ENCODE measurements around the gene RNF227. TPM values are rescaled to one million over a fixed set of nuclear protein-coding genes. Genes with fewer than 3 reads are reported as not detected.

Gene RNF227
- total and polyA plus RNA-seq, 2 of the 13 experiments (the other 11 are each of a cell fraction or from before 2014, with no cell fraction given): 0.20 to 0.79 TPM

DNA sequence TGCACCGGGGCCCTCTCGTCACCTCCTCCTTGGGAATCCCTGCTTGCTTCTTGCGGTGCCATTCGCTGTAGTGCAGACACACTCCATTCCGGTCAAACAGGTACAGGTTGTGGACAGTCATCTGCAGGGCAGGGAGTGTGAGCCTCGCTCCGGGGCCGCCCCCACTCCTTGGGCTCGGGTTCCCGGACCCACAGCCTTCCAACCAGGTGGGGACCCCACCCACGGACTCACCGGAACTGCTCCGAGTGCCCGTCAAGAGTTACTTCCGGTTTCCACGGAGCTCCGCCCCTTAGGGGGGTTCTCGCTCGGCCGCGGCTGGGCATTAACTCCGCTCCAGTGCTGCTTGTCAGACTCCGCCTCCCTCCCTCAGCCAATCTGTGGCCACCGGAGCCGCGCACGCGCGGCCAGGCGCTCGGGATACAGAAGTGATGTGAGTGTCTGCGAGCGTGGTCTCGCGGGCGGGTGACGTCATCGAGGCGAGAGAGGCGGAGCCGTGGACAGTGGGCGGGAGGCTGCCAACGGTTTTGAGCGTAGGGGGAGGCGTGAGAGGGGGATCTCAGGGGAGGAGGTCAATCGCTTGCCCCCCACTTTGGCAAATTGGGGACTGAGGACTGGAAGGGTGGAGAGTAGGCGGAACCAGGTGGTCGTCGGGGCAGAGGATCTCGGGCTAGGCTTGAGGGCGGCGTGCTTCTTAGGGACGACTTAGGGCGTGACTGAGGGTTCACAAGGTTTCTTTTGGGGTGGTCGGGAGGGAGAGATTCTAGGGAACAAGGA, 15.8 kb upstream of the RNF227 start, which contains the start of the genes CNTROB and TRAPPC1 (continued):
- TF ChIP-seq, protein P1, sequence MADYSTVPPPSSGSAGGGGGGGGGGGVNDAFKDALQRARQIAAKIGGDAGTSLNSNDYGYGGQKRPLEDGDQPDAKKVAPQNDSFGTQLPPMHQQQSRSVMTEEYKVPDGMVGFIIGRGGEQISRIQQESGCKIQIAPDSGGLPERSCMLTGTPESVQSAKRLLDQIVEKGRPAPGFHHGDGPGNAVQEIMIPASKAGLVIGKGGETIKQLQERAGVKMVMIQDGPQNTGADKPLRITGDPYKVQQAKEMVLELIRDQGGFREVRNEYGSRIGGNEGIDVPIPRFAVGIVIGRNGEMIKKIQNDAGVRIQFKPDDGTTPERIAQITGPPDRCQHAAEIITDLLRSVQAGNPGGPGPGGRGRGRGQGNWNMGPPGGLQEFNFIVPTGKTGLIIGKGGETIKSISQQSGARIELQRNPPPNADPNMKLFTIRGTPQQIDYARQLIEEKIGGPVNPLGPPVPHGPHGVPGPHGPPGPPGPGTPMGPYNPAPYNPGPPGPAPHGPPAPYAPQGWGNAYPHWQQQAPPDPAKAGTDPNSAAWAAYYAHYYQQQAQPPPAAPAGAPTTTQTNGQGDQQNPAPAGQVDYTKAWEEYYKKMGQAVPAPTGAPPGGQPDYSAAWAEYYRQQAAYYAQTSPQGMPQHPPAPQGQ (CRISPR knock-in tag; IDR thresholded peaks at IDR 0.05; ENCODE audit: borderline replicate concordance): no peak
- TF ChIP-seq DR1 (CRISPR knock-in tag; IDR thresholded peaks at IDR 0.05) (0 out of 2 replicates have a peak, but pooled peaks have one; percentile 16), FOXK1 (CRISPR knock-in tag; IDR thresholded peaks at IDR 0.05; ENCODE audit: borderline replicate concordance, low read depth) (peak; percentile 60; the same call in 1 of the 2 replicates), SRSF1 (optimal IDR thresholded peaks at IDR 0.05; ENCODE audit: low read depth, low read length) (no peak), ZFAT (CRISPR knock-in tag; conservative IDR thresholded peaks at IDR 0.05) (no peak), POLR2A (IDR thresholded peaks at IDR 0.05; ENCODE audit: insufficient read depth in 1 of 2, low read depth in 2 of 2, low read length in 2 of 2) (peak; percentile 50 to 76), RNF2 (conservative IDR thresholded peaks at IDR 0.05; ENCODE audit: low read depth) (no peak), HNRNPLL (IDR thresholded peaks at IDR 0.05; ENCODE audit: low read depth, low read length, poor library complexity, severe bottlenecking) (peak; percentile 62), U2AF2 (IDR thresholded peaks at IDR 0.05; ENCODE audit: low read depth, low read length) (no peak), RFXAP (CRISPR knock-in tag; IDR thresholded peaks at IDR 0.05; ENCODE audit: borderline replicate concordance) (0 out of 2 replicates have a peak, but pooled peaks have one; percentile 43), ZNF350 (CRISPR knock-in tag; IDR thresholded peaks at IDR 0.05; ENCODE audit: borderline replicate concordance, low read depth) (peak; percentile 20; the same call in 1 of the 2 replicates), THYN1 (CRISPR knock-in tag; IDR thresholded peaks at IDR 0.05; ENCODE audit: borderline replicate concordance, low read depth) (no peak), NFKBIZ (CRISPR knock-in tag; IDR thresholded peaks at IDR 0.05) (no peak), CREM (IDR thresholded peaks at IDR 0.05) (peak; percentile 91), CREM (CRISPR knock-in tag; IDR thresholded peaks at IDR 0.05) (no peak)
- TF ChIP-seq, protein P2, sequence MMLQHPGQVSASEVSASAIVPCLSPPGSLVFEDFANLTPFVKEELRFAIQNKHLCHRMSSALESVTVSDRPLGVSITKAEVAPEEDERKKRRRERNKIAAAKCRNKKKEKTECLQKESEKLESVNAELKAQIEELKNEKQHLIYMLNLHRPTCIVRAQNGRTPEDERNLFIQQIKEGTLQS (CRISPR knock-in tag; IDR thresholded peaks at IDR 0.05): peak; percentile 68
- TF ChIP-seq, protein P3, sequence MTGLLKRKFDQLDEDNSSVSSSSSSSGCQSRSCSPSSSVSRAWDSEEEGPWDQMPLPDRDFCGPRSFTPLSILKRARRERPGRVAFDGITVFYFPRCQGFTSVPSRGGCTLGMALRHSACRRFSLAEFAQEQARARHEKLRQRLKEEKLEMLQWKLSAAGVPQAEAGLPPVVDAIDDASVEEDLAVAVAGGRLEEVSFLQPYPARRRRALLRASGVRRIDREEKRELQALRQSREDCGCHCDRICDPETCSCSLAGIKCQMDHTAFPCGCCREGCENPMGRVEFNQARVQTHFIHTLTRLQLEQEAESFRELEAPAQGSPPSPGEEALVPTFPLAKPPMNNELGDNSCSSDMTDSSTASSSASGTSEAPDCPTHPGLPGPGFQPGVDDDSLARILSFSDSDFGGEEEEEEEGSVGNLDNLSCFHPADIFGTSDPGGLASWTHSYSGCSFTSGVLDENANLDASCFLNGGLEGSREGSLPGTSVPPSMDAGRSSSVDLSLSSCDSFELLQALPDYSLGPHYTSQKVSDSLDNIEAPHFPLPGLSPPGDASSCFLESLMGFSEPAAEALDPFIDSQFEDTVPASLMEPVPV (CRISPR knock-in tag; IDR thresholded peaks at IDR 0.05): peak; percentile 65; the same call in 1 of the 2 replicates
- TF ChIP-seq, protein P4, sequence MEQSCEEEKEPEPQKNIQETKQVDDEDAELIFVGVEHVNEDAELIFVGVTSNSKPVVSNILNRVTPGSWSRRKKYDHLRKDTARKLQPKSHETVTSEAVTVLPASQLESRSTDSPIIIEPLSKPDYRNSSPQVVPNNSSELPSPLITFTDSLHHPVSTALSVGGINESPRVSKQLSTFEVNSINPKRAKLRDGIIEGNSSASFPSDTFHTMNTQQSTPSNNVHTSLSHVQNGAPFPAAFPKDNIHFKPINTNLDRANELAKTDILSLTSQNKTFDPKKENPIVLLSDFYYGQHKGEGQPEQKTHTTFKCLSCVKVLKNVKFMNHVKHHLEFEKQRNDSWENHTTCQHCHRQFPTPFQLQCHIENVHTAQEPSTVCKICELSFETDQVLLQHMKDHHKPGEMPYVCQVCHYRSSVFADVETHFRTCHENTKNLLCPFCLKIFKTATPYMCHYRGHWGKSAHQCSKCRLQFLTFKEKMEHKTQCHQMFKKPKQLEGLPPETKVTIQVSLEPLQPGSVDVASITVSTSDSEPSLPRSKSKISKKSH (CRISPR knock-in tag; IDR thresholded peaks at IDR 0.05; ENCODE audit: borderline replicate concordance): peak; percentile 35; the same call in 1 of the 2 replicates
- TF ChIP-seq, protein P5, sequence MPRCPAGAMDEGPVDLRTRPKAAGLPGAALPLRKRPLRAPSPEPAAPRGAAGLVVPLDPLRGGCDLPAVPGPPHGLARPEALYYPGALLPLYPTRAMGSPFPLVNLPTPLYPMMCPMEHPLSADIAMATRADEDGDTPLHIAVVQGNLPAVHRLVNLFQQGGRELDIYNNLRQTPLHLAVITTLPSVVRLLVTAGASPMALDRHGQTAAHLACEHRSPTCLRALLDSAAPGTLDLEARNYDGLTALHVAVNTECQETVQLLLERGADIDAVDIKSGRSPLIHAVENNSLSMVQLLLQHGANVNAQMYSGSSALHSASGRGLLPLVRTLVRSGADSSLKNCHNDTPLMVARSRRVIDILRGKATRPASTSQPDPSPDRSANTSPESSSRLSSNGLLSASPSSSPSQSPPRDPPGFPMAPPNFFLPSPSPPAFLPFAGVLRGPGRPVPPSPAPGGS (CRISPR knock-in tag; IDR thresholded peaks at IDR 0.05): no peak; the same call in 1 of the 2 replicates
